HG03060 (cell line): ENCODE data around the gene STK33.

Experiments
- ATAC-seq: cut with Tn5 transposase; IDR thresholded peaks from one replicate; pipeline ENCODE4 v1.9.1; 2021; ENCODE audit warnings: low read depth, moderate number of reproducible peaks; ENCODE audit not compliant: unreplicated experiment

The STK33 gene

GRCh38 chr11:8593935-8594909, at the start of gene STK33:
TSS of gene STK33 (minus strand) at chr11:8594228. CDS start at chr11:8474905, 119,323 bp downstream.
- peak; percentile 62 for ATAC-seq

- no peak for ATAC-seq
These were observed 48.3 kb upstream of the STK33 start for GRCh38 chr11:8642196-8642841.

GRCh38 chr11:8641332-8641731, 47.3 kb upstream of the STK33 start:
- ATAC-seq, result no peak

GRCh38 chr11:8640267-8640906, 46.4 kb upstream of the STK33 start:
- no peak for ATAC-seq

- no peak for ATAC-seq
These were observed 45.6 kb upstream of the STK33 start for GRCh38 chr11:8639655-8640054.

- no peak for ATAC-seq
These were observed 44.3 kb upstream of the STK33 start for GRCh38 chr11:8638300-8638699.

GRCh38 chr11:8636127-8636526, 42.1 kb upstream of the STK33 start:
- ATAC-seq, result no peak

- no peak for ATAC-seq
These were observed 40.5 kb upstream of the STK33 start for GRCh38 chr11:8634498-8634897.

- no peak for ATAC-seq
These were observed 37.5 kb upstream of the STK33 start for GRCh38 chr11:8631395-8632118.

- no peak for ATAC-seq
These were observed 30.7 kb upstream of the STK33 start for GRCh38 chr11:8624698-8625097.

- ATAC-seq, result no peak
These were observed 27.1 kb upstream of the STK33 start for GRCh38 chr11:8621147-8621546.

GRCh38 chr11:8617063-8617462, 23.0 kb upstream of the STK33 start:
- ATAC-seq, result no peak

- ATAC-seq, result no peak
These were observed 21.4 kb upstream of the STK33 start for GRCh38 chr11:8615291-8616032.

GRCh38 chr11:8614497-8614896, 20.5 kb upstream of the STK33 start:
- no peak for ATAC-seq

GRCh38 chr11:8613036-8613435, 19.0 kb upstream of the STK33 start:
- ATAC-seq, result no peak

- no peak for ATAC-seq
These were observed 18.5 kb upstream of the STK33 start for GRCh38 chr11:8612522-8612921.

- ATAC-seq, result no peak
These were observed 16.6 kb upstream of the STK33 start for GRCh38 chr11:8610532-8611116.

GRCh38 chr11:8608652-8609051, 14.6 kb upstream of the STK33 start:
- ATAC-seq, result no peak

GRCh38 chr11:8605971-8606563, 12.0 kb upstream of the STK33 start:
- no peak for ATAC-seq
